Left forelimb (tissue), 1 donor: ENCODE results near the gene FAM162B.
"Not testable (repeated sequence)": the region's sequence is repeated elsewhere in the genome, so short reads cannot be mapped to it uniquely, and the experiment has no call there.

Source experiments
- DNase-seq: peaks from one replicate; pipeline ENCODE4 v3.0.0-alpha.2; 2018; ENCODE audit warnings: low spot score

Gene FAM162B

GRCh38 chr6:116764961-116765841, at the start of gene FAM162B:
TSS of gene FAM162B (minus strand) at chr6:116765719. CDS start at chr6:116765576, 143 bp downstream.
- DNase-seq: peak; percentile 68

DNA sequence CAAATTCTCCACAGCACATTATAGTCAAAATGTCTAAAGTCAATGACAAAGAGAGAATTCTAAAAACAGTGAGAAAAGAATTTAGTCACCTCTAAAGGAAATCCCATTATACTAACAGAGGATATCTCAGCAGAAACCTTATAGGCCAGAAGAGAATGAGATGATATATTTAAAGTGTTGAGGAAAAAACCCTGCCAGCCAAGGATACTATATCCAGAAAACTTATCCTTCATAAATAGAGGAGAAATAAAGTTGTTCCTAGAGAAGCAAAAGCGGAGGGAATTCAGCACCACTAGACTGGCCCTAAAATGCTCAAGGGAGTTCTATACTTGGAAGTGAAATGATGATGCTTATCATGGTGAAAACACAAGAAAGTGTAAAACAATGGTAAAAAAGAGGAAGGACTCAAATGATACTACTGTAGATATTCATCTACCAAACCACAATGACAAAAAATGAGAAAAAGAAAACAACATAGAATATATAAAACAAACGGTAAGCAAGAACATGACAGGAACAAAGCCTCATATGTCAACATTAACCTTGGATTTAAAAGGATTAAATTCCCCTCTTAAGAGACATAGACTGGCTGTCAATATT, 46.6 kb upstream of the FAM162B start:
- DNase-seq: no peak

DNA sequence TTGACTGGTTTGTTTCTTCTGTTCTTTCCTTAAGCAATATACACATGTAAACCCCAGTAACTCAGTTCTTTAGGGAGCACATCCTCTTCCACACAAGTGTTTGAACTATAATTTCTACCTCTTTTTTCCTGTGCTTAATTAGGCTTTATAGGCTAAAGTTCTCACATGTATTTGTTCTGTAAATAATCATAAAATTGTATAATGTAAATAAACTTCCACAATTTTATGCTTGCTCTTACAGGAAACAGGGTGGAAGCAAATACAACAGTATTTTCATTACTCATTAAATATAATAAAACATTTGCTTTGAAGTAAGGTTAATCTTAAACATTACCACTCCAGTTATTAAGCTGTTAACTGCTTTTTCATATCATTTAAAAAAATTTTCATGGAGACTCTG, 36.5 kb upstream of the FAM162B start:
- DNase-seq: no peak

GRCh38 chr6:116799945-116800344, 34.4 kb upstream of the FAM162B start:
- DNase-seq: no peak

GRCh38 chr6:116797585-116797984, 32.1 kb upstream of the FAM162B start:
- DNase-seq: no peak

GRCh38 chr6:116793224-116793623, 27.7 kb upstream of the FAM162B start:
- DNase-seq: no peak

DNA sequence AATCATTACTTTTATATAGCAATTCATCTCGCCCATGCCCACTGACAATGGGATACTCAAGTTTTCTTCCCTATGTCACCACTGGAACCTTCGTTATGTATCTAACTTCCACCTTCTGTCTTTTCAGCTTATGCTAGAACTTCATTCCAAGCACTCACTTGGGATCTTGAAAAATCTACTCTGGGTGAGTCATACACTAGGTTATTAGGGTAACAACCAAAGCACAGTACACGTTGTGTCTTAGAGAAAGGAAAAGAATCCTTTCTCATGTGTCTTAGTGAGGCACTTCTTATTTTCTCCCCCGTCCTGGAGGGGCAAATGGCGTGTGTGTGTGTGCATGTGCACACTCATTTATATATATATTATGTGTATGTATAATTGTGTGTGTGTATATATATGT, 18.3 kb upstream of the FAM162B start:
- no peak for DNase-seq

- no peak for DNase-seq
Measured at GRCh38 chr6:116779573-116780164, 14.2 kb upstream of the FAM162B start.

DNA sequence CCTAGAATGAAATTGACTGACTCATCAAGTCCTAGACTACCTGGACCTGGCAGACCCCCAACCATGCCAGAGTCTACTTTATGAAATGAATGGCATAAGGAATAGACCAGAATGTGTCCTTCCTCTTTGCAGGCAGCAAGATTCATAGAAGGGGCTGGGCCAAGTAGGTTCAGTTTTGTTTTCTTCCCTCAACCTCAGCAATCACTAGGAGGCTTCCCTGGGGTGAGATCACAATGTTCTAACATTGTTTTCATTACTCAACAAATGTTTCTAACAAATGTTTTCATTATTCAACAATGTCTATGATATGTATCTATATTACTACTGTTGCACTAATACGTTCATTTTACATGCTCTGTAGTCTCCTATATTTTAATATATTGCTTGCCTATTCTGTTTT, 8.4 kb upstream of the FAM162B start:
- no peak for DNase-seq

DNA sequence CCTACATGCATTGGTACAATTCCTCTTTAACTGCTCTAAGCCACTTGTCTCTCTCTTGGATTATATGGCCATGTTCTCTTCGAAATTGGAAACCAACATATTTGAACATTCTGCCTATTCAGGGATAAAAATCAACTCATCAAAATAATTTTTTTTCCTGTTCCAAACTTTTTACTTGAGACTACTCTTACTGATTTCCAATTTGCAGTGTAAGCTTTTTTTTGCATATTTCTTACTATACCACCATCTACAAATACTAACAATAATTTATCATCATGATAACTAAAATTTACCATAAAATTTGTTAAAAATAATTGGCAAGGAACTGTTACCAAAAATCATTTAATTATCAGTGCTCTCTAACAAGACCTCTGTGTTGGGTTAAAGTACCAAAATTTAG, 6.9 kb upstream of the FAM162B start:
- DNase-seq: no peak

- no peak for DNase-seq
Measured at GRCh38 chr6:116767715-116768114, 2.2 kb upstream of the FAM162B start.

DNA sequence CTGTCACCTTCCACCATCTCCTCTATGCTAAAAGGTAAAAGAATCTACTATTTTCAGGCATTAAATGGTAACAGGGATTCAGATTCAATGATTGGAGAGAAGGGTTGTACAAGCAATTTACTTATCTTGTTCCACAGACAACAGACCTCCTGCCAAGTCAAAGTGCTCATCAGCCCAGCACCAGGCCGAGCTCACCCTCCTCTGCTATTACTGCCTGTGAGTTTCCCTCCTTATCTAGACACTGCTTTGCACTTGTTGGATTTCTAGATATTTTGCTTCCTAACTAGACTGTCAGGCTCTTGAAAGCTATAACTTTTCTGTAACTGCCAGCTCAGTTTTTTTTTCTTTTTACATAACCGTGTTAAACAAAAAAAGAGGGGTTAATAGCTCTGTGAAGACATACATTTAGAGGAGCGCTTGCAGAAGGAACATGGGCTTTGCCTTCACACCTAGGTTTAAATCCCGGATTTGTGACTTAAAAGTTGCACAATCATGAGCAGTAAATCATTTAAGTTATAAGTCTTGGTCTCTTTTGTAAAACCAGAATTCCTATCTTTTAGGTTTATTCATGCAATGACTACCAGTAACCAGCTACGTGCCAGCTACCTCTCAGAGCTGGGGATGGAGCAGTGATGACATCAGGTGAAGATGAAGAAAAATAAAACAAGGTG, 1.1 kb upstream of the FAM162B start:
- no peak for DNase-seq

DNA sequence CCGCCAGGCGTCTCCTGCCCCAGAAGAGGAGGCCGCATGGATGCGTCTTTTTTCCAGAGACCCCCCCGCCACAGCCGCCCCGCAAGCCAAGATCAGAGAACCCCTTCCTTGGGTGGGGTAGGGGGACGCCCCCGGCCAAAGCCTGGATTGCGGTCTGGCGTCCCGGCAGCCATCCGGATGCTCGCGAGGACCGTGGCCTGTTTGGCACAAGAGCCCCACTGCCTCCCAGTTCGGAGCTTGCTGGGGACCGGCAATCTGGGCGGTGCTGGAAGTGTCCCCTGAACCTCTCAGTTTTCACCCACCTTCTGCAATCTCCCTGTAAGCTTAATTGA, 924 bp downstream of the FAM162B start:
- no peak for DNase-seq

DNA sequence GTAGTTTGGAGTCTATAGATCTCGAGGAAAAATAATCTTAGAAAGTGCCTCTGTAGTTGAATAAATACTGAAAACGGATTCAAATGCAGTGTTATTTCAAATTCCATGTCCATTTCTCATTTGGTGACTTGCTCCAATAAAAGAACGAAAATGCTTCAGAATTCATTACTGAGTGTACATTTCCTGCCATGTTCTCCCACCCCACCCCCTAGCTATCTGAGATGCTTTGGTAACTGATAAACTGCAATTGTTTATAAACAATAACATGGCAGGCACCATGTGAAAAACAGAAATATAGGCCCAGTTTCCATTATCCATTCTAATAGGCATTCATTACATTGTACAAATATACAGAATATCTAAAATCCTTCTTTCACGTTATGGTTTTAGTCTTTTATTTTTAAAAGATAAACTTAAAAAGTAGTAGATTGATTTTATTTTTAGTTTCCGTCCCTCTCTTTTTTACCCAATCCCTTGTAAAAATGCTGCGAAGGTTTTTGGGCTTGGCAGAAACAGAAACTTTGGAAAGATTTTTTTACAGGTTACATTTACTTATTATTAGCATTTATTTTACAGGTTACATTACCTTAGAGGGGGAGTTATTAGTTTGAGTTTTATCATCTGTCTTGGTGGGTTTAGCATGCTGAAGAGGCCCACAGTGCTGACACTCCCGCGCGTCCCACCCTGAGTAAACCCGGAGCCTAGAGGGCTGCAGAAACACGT, 1.5 kb downstream of the FAM162B start:
- no peak for DNase-seq

DNA sequence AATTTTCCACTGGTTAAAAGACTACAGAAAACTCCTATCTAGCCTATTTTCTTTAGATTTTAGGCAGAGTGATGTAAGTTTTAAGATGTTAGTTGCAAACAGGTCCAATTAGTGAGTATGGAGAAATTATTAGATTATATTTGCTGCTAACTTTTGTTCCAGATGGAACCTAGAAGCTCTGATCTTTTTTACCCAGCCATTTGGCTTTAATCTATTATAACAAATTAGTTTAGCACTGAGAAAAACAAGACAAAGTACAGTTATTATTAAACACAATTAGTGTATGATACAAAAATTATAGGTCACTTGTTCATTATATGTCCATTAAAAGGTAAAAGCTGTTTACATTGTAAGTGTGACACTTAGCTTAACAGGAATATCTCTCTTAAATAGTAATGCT, 2.5 kb downstream of the FAM162B start:
- no peak for DNase-seq

DNA sequence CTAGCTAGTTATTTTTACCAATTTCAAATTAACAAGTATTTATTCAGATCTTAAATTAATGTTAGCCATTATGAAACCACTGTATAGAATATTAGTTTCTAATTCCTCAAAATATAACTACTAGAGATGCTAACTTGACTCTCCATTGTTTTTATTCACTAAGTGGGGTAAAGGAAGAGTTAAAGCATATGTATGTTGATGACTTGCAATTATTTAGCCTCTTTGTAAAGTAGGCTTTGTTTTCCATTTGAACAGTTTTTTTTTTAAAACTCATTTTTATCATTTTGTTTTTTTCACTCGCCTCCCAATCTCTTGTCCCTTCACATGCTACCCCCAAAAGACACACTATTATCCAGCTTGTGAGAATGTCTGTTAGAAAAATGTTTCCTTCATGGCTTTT, 3.3 kb downstream of the FAM162B start:
- no peak for DNase-seq

DNA sequence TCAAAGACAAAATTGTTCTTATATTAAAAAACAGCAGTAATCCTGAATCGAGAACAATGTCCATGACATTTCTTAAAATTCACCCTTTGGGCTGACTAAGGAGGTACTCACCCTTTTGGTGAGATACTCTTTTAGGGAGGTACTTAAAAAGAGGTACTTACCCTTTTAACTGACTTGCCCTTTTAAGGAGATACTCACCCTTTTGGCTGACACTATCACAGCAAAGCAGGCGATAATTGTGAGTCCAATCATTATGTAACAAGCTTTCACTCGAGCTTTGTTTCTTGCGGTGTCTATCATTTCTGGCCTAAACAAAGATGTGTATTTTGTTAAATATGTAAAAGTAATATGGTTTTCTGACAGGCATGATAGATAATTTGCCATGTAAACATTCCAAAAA, 3.7 kb downstream of the FAM162B start:
- no peak for DNase-seq

DNA sequence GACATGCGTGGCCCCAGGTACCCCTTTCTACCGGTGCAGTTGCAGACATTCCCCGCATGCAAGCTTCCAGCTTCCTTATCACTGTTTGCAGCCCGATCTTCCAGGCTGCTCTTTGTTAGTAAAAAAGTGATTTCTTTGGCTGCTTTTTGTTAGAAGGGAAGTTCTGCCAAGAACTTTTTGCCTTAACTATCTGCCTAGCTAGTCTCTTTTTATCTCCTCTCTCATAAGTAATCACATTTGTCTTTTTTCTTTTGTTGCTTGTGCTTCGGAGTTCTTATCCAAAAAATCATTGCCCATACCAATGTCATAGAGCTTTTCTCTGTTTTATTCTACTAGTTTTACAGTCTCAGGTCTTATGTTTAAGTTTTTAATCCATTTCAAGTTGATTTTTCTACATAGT, 20.3 kb downstream of the FAM162B start:
- DNase-seq: no peak

- DNase-seq: no peak
Measured at GRCh38 chr6:116741571-116741970, 23.9 kb downstream of the FAM162B start.

DNA sequence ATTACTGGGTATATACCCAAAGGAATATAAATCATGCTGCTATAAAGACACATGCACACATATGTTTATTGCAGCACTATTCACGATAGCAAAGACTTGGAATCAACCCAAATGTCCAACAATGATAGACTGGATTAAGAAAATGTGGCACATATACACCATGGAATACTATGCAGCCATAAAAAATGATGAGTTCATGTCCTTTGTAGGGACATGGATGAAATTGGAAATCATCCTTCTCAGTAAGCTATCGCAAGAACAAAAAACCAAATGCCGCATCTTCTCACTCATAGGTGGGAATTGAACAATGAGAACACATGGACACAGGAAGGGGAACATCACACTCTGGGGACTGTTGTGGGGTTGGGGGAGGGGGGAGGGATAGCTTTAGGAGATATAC, 25.0 kb downstream of the FAM162B start:
- DNase-seq: not testable (repeated sequence)

DNA sequence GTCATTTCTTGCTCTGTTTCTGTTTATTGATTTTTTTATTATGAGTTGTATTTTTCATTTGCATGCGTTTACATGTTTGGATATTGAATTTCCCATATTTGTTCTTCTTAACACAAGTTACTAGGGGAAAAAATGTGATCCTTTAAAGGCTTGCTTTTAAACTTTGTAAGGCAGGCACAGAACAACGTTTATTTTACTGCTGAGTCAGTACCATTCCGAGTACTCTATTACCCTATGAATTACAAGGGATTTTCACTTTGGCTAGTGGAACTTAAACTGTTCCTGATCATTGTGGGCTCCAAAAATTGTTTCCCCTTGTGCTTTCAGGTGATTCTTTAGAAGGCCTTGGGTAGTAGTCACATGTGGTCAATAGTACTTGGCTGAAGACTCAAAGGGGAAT, 28.5 kb downstream of the FAM162B start:
- DNase-seq: no peak

DNA sequence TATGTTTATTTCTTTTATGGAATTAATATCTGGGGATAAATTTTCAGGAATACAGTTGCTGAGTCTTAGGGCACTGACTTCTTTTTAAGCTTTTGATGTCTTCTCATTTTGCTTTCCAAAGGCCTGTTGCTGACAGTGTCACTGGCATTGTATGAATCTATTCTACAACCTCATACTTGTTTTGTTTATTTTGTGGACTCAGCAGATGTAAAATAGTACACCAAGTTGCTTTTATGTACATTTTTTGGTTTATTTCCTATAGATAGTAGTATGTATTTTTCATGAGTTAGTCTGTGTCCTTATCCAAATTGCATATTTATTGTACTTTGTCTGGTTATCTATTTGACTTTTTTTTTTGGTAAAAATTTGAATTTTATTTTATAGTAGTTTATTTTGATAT, 35.0 kb downstream of the FAM162B start:
- no peak for DNase-seq
